SH-SY5Y (cell line): ENCODE data around the gene CALM1.

Experiments
- GATA2 ChIP-seq: IDR thresholded peaks from 2 replicates; pipeline ENCODE4 v1.6.1; 2011; ENCODE audit warnings: mild to moderate bottlenecking, low read depth, low read length
- GATA3 ChIP-seq: IDR thresholded peaks from 2 replicates; pipeline ENCODE4 v1.6.1; 2011; ENCODE audit warnings: low read depth, mild to moderate bottlenecking, low read length, moderate library complexity

DNA sequence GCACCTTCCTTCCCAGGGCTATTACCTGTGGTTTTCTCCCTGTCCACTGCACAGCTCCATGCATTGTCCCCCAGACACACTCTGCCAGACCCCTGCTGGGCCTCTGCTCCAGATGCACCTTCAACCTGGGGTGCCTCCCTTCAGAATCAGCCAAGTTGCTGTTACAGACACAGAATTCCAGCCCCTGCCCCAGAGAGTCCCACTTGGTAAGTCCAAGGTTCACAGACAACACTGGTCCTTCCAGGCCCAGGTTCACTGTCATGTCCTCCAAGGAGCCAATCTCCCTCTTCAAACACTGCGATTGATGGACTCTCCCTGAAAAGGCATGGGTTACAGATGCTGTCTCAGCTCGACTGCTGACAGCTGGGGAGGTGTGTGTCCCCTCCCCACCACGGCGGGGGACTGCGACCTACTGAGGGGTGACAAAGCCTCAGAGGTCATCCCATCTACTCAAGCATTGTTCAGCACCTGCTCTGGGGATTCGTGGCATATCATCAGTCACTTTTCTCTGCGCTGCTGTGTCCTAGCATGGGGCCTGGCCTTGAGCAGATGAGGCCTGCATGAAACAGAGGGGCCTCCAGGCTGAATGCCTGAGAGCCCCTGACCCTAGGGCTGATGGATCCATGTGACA is 24.3 kb downstream of the CALM1 start:
- TF ChIP-seq GATA2 (no peak), GATA3 (no peak)
